Measurements from ENCODE around the gene PTGES3. TPM values are rescaled to one million over a fixed set of nuclear protein-coding genes. Genes with fewer than 3 reads are reported as not detected.

PTGES3 gene
- total and polyA plus RNA-seq, 2 of the 8 experiments (the other 6 are each of a cell fraction or from before 2014, with no cell fraction given): 111 to 464 TPM

DNA sequence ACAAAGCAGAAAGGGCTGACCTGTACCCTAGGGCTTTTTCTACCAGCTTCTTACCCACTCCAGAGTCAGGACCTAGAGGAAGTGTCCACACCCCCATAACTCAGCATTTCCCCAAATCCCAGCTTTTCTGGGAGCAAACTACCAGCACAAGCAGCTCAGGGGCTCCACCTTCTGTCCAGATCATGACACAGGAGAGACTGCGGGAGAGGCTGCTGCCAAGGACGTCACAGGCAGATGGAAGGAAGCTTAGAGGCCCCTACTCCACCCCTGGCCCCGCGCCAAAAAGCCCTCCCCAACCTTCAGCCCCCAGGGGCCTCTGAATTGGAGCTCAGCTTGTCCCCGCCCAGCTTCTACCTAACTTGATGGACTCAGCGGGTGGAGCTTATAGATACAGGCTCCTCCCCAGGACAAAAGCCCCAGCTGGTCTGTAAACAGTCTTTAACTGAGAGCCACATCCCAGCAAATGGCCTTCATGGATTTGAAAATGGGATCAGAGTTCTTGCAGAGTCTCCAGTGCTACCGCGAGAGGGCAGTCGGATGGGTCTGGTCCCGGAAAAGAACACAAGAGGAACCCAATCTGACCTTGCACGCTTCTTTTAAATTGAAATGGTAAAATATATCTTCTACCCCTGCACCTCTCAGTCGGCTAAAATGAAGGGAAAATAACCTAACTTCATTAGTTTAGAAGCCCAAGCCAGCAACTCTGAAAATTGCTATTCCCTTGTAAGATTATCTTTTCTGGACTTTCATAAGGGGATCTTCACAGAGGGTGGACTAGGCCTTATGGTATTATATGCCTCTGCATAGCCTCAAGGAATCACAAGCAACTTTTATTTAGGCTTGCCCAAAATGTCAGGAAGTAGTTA is 51.2 kb downstream of the PTGES3 start (continued):
- TF ChIP-seq RAD21 (IDR thresholded peaks at IDR 0.05 in 1 of 2, conservative IDR thresholded peaks at IDR 0.05 in 1 of 2; ENCODE audit: low read depth in 2 of 2, low read length in 2 of 2) (peak; percentile 68 to 73), TCF12 (IDR thresholded peaks at IDR 0.05; ENCODE audit: low read depth, low read length) (no peak), KDM1A (IDR thresholded peaks at IDR 0.05; ENCODE audit: borderline replicate concordance, low read length) (peak; percentile 9; the same call in 1 of the 2 replicates)
- TF ChIP-seq, protein P1, sequence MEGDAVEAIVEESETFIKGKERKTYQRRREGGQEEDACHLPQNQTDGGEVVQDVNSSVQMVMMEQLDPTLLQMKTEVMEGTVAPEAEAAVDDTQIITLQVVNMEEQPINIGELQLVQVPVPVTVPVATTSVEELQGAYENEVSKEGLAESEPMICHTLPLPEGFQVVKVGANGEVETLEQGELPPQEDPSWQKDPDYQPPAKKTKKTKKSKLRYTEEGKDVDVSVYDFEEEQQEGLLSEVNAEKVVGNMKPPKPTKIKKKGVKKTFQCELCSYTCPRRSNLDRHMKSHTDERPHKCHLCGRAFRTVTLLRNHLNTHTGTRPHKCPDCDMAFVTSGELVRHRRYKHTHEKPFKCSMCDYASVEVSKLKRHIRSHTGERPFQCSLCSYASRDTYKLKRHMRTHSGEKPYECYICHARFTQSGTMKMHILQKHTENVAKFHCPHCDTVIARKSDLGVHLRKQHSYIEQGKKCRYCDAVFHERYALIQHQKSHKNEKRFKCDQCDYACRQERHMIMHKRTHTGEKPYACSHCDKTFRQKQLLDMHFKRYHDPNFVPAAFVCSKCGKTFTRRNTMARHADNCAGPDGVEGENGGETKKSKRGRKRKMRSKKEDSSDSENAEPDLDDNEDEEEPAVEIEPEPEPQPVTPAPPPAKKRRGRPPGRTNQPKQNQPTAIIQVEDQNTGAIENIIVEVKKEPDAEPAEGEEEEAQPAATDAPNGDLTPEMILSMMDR (IDR thresholded peaks at IDR 0.05; ENCODE audit: control extremely low read depth in 1 of 3, insufficient read depth in 1 of 3, low read depth in 1 of 3, low read length in 3 of 3): peak; percentile 67 to 70 (median 68)
- TF ChIP-seq, protein P2, sequence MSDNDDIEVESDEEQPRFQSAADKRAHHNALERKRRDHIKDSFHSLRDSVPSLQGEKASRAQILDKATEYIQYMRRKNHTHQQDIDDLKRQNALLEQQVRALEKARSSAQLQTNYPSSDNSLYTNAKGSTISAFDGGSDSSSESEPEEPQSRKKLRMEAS (IDR thresholded peaks at IDR 0.05): no peak
- TF ChIP-seq, protein P3, sequence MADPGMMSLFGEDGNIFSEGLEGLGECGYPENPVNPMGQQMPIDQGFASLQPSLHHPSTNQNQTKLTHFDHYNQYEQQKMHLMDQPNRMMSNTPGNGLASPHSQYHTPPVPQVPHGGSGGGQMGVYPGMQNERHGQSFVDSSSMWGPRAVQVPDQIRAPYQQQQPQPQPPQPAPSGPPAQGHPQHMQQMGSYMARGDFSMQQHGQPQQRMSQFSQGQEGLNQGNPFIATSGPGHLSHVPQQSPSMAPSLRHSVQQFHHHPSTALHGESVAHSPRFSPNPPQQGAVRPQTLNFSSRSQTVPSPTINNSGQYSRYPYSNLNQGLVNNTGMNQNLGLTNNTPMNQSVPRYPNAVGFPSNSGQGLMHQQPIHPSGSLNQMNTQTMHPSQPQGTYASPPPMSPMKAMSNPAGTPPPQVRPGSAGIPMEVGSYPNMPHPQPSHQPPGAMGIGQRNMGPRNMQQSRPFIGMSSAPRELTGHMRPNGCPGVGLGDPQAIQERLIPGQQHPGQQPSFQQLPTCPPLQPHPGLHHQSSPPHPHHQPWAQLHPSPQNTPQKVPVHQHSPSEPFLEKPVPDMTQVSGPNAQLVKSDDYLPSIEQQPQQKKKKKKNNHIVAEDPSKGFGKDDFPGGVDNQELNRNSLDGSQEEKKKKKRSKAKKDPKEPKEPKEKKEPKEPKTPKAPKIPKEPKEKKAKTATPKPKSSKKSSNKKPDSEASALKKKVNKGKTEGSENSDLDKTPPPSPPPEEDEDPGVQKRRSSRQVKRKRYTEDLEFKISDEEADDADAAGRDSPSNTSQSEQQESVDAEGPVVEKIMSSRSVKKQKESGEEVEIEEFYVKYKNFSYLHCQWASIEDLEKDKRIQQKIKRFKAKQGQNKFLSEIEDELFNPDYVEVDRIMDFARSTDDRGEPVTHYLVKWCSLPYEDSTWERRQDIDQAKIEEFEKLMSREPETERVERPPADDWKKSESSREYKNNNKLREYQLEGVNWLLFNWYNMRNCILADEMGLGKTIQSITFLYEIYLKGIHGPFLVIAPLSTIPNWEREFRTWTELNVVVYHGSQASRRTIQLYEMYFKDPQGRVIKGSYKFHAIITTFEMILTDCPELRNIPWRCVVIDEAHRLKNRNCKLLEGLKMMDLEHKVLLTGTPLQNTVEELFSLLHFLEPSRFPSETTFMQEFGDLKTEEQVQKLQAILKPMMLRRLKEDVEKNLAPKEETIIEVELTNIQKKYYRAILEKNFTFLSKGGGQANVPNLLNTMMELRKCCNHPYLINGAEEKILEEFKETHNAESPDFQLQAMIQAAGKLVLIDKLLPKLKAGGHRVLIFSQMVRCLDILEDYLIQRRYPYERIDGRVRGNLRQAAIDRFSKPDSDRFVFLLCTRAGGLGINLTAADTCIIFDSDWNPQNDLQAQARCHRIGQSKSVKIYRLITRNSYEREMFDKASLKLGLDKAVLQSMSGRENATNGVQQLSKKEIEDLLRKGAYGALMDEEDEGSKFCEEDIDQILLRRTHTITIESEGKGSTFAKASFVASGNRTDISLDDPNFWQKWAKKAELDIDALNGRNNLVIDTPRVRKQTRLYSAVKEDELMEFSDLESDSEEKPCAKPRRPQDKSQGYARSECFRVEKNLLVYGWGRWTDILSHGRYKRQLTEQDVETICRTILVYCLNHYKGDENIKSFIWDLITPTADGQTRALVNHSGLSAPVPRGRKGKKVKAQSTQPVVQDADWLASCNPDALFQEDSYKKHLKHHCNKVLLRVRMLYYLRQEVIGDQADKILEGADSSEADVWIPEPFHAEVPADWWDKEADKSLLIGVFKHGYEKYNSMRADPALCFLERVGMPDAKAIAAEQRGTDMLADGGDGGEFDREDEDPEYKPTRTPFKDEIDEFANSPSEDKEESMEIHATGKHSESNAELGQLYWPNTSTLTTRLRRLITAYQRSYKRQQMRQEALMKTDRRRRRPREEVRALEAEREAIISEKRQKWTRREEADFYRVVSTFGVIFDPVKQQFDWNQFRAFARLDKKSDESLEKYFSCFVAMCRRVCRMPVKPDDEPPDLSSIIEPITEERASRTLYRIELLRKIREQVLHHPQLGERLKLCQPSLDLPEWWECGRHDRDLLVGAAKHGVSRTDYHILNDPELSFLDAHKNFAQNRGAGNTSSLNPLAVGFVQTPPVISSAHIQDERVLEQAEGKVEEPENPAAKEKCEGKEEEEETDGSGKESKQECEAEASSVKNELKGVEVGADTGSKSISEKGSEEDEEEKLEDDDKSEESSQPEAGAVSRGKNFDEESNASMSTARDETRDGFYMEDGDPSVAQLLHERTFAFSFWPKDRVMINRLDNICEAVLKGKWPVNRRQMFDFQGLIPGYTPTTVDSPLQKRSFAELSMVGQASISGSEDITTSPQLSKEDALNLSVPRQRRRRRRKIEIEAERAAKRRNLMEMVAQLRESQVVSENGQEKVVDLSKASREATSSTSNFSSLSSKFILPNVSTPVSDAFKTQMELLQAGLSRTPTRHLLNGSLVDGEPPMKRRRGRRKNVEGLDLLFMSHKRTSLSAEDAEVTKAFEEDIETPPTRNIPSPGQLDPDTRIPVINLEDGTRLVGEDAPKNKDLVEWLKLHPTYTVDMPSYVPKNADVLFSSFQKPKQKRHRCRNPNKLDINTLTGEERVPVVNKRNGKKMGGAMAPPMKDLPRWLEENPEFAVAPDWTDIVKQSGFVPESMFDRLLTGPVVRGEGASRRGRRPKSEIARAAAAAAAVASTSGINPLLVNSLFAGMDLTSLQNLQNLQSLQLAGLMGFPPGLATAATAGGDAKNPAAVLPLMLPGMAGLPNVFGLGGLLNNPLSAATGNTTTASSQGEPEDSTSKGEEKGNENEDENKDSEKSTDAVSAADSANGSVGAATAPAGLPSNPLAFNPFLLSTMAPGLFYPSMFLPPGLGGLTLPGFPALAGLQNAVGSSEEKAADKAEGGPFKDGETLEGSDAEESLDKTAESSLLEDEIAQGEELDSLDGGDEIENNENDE (IDR thresholded peaks at IDR 0.05; ENCODE audit: insufficient replicate concordance, low read length): no peak
